Measurements from ENCODE around the gene EPS8L2.

DNA sequence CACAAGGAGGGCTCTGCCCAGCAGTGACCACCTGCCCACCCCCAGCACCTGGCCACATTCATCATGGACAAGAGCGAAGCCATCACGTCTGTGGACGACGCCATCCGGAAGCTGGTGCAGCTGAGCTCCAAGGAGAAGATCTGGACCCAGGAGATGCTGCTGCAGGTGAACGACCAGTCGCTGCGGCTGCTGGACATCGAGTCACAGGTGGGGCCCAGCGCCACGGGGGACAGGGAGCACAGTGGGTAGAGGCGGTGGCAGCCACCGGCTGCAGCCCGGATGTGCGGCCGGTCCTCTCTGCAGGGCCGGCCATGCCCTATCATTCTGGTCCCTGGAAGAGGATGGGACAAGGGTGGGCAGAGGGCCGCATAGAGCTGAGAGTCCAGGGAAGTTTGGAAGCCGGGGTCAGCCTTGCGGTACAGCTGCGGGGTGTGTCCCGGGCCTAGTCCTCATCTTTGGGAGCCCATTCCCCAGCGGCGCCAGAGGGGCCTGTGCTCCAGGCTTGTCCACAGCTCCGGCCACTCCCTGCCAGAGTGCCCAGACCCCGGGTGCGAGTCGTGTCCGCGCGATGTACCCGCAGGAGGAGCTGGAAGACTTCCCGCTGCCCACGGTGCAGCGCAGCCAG, 14.1 kb downstream of the EPS8L2 start:
- no peak for TF ChIP-seq BCL11B (tag by site-specific recombination; IDR thresholded peaks at IDR 0.05; ENCODE audit: low read depth)
- TF ChIP-seq ZNF629 (tag by site-specific recombination; IDR thresholded peaks at IDR 0.05): no peak
- TF ChIP-seq, protein P1, sequence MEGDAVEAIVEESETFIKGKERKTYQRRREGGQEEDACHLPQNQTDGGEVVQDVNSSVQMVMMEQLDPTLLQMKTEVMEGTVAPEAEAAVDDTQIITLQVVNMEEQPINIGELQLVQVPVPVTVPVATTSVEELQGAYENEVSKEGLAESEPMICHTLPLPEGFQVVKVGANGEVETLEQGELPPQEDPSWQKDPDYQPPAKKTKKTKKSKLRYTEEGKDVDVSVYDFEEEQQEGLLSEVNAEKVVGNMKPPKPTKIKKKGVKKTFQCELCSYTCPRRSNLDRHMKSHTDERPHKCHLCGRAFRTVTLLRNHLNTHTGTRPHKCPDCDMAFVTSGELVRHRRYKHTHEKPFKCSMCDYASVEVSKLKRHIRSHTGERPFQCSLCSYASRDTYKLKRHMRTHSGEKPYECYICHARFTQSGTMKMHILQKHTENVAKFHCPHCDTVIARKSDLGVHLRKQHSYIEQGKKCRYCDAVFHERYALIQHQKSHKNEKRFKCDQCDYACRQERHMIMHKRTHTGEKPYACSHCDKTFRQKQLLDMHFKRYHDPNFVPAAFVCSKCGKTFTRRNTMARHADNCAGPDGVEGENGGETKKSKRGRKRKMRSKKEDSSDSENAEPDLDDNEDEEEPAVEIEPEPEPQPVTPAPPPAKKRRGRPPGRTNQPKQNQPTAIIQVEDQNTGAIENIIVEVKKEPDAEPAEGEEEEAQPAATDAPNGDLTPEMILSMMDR (tag by site-specific recombination; IDR thresholded peaks at IDR 0.05): no peak
- no peak for TF ChIP-seq ZNF707 (tag by site-specific recombination; IDR thresholded peaks at IDR 0.05)
- TF ChIP-seq YY1 (tag by site-specific recombination; IDR thresholded peaks at IDR 0.05): no peak
- TF ChIP-seq HOXC10 (CRISPR knock-in tag; IDR thresholded peaks at IDR 0.05): no peak
- TF ChIP-seq, protein P2, sequence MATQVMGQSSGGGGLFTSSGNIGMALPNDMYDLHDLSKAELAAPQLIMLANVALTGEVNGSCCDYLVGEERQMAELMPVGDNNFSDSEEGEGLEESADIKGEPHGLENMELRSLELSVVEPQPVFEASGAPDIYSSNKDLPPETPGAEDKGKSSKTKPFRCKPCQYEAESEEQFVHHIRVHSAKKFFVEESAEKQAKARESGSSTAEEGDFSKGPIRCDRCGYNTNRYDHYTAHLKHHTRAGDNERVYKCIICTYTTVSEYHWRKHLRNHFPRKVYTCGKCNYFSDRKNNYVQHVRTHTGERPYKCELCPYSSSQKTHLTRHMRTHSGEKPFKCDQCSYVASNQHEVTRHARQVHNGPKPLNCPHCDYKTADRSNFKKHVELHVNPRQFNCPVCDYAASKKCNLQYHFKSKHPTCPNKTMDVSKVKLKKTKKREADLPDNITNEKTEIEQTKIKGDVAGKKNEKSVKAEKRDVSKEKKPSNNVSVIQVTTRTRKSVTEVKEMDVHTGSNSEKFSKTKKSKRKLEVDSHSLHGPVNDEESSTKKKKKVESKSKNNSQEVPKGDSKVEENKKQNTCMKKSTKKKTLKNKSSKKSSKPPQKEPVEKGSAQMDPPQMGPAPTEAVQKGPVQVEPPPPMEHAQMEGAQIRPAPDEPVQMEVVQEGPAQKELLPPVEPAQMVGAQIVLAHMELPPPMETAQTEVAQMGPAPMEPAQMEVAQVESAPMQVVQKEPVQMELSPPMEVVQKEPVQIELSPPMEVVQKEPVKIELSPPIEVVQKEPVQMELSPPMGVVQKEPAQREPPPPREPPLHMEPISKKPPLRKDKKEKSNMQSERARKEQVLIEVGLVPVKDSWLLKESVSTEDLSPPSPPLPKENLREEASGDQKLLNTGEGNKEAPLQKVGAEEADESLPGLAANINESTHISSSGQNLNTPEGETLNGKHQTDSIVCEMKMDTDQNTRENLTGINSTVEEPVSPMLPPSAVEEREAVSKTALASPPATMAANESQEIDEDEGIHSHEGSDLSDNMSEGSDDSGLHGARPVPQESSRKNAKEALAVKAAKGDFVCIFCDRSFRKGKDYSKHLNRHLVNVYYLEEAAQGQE (tag by site-specific recombination; IDR thresholded peaks at IDR 0.05): no peak
- TF ChIP-seq TRIM28 (IDR thresholded peaks at IDR 0.05; ENCODE audit: borderline replicate concordance, low read length): no peak
- TF ChIP-seq, protein P3, sequence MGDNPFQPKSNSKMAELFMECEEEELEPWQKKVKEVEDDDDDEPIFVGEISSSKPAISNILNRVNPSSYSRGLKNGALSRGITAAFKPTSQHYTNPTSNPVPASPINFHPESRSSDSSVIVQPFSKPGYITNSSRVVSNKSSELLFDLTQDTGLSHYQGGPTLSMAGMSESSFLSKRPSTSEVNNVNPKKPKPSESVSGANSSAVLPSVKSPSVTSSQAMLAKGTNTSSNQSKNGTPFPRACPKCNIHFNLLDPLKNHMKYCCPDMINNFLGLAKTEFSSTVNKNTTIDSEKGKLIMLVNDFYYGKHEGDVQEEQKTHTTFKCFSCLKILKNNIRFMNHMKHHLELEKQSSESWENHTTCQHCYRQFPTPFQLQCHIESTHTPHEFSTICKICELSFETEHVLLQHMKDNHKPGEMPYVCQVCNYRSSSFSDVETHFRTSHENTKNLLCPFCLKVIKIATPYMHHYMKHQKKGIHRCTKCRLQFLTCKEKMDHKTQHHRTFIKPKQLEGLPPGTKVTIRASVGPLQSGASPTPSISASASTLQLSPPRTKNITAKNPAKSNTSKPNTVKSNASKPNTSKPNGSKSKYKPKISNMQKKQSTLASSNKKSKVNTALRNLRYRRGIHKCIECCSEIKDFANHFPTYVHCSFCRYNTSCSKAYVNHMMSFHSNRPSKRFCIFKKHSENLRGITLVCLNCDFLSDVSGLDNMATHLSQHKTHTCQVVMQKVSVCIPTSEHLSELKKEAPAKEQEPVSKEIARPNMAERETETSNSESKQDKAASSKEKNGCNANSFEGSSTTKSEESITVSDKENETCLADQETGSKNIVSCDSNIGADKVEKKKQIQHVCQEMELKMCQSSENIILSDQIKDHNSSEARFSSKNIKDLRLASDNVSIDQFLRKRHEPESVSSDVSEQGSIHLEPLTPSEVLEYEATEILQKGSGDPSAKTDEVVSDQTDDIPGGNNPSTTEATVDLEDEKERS (tag by site-specific recombination; IDR thresholded peaks at IDR 0.05): no peak
- TF ChIP-seq ZFHX2 (tag by site-specific recombination; conservative IDR thresholded peaks at IDR 0.05): no peak
- no peak for TF ChIP-seq ZNF274 (IDR thresholded peaks at IDR 0.05; ENCODE audit: low read length)
- no peak for TF ChIP-seq ZNF274 (tag by site-specific recombination; IDR thresholded peaks at IDR 0.05; ENCODE audit: borderline replicate concordance)
- no peak for TF ChIP-seq ZNF169 (tag by site-specific recombination; IDR thresholded peaks at IDR 0.05)
